Calu3 (cell line): ENCODE measurements around the gene PNPLA5. TPM values are rescaled to one million over a fixed set of nuclear protein-coding genes. Genes with fewer than 3 reads are reported as not detected.

Experiments used
- BruUV-seq: library from RNA; stranded (reverse); fragments of 400-500 nt; replicated peaks from 2 replicates; lab custom pipeline; 2021; lab: Mats Ljungman, UMichigan
- CTCF ChIA-PET: fragments of 300-600 bp; sonication (Branson Sonifier 250); formaldehyde crosslinking; loops from one replicate; lab custom pipeline; 2022; ENCODE audit warnings: antibody characterized with exemption; lab: Charles Lee
- DNase-seq: peaks from one replicate; pipeline ENCODE4 v3.0.0; 2022
- H3K27ac Mint-ChIP-seq: one replicate; pipeline ENCODE4 v1.8.0; 2022; ENCODE audit warnings: mixed read lengths; ENCODE audit not compliant: unreplicated experiment
- H3K27me3 Mint-ChIP-seq: one replicate; pipeline ENCODE4 v1.8.0; 2022; ENCODE audit warnings: mixed read lengths; ENCODE audit not compliant: unreplicated experiment
- H3K36me3 Mint-ChIP-seq: one replicate; pipeline ENCODE4 v1.8.0; 2022; ENCODE audit warnings: mild to moderate bottlenecking, moderate library complexity, mixed read lengths; ENCODE audit not compliant: insufficient read depth, unreplicated experiment
- H3K4me1 Mint-ChIP-seq: one replicate; pipeline ENCODE4 v1.8.0; 2022; ENCODE audit warnings: mild to moderate bottlenecking, low read depth, mixed read lengths; ENCODE audit not compliant: unreplicated experiment
- H3K4me3 Mint-ChIP-seq: one replicate; pipeline ENCODE4 v1.8.0; 2022; ENCODE audit warnings: mild to moderate bottlenecking, low read depth, moderate library complexity, mixed read lengths; ENCODE audit not compliant: unreplicated experiment
- H3K9me3 Mint-ChIP-seq: one replicate; pipeline ENCODE4 v1.8.0; 2022; ENCODE audit warnings: low read depth, mixed read lengths; ENCODE audit not compliant: unreplicated experiment
- intact Hi-C: fragments of 100-400 bp; cut with micrococcal nuclease; formaldehyde crosslinking; loops from one replicate; pipeline ENCODE4 v1.10.0; 2022; ENCODE audit not compliant: unreplicated experiment
- total RNA-seq: library from RNA; stranded (reverse); gene quantifications from 2 replicates; pipeline ENCODE4 v1.2.3, GENCODE V29; 2022
- TF ChIP-seq, protein P1 (sequence below): fragments of 200-600 bp; IDR thresholded peaks from one replicate; pipeline ENCODE4 v1.8.0; 2022; ENCODE audit warnings: antibody characterized with exemption; ENCODE audit not compliant: unreplicated experiment

PNPLA5 gene
- total RNA-seq, 1 experiment from 2014 or later = not detected

DNA sequence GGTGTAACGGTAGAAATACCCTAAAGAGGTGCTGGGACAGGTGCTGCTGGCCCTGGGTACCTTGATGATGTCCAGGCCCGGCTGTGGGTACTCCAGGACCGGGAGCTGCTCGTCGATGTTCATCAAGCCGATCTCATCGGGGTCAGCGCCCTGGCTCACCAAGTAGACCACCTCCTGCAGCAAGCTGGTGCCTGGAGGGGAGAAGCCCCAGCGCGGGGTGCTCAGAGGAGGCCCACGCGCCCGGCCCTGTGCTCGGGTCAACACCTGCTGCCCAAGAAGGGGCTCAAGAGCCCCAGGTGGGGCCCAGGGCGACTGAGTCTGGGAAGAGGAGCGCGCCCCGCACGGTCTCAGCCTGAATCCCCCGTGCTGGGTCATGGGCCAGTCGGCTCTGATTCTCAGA is 50.1 kb downstream of the PNPLA5 start:
- CTCF ChIA-PET = interaction anchor here (0.6 kb wide), 1 partner anchor 523 kb away, joined by 4 read pairs; no protein-coding TSS in a partner anchor
- Mint-ChIP-seq H3K27ac (no peak overlapping the region), H3K27me3 (no peaks in the 10 kb centered on the region), H3K36me3 (peaks cover 9% of the 10 kb centered on the region), H3K4me1 (no peaks in the 10 kb centered on the region), H3K9me3 (no peaks in the 10 kb centered on the region), H3K4me3 (no peak overlapping the region)
- no peak for DNase-seq
- TF ChIP-seq, protein P1, sequence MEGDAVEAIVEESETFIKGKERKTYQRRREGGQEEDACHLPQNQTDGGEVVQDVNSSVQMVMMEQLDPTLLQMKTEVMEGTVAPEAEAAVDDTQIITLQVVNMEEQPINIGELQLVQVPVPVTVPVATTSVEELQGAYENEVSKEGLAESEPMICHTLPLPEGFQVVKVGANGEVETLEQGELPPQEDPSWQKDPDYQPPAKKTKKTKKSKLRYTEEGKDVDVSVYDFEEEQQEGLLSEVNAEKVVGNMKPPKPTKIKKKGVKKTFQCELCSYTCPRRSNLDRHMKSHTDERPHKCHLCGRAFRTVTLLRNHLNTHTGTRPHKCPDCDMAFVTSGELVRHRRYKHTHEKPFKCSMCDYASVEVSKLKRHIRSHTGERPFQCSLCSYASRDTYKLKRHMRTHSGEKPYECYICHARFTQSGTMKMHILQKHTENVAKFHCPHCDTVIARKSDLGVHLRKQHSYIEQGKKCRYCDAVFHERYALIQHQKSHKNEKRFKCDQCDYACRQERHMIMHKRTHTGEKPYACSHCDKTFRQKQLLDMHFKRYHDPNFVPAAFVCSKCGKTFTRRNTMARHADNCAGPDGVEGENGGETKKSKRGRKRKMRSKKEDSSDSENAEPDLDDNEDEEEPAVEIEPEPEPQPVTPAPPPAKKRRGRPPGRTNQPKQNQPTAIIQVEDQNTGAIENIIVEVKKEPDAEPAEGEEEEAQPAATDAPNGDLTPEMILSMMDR = no peak
- intact Hi-C loops = no loop called here
- no TSS peak for BruUV-seq

DNA sequence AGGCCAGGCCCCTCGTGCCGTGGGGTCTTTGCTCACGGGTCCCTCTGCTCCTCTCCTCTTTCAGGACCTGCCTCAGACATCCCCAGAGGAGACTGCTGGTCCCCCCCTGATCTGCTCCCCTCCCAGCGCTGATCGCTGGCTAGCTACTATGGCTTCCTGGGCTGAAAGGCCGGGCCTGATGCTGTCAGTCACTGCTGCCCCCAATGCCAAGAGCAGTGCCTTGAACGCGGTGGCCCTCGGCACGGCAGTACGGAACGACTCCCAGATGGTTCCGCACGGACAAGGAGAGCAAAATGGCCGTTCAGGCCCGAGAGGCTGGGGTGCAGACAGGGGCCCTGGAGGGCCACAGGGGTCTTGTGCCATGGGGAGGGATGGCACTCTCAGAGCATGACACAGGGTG is 51.0 kb downstream of the PNPLA5 start:
- no TSS peak for BruUV-seq
- Mint-ChIP-seq H3K27me3 (no peaks in the 10 kb centered on the region), H3K4me3 (no peak overlapping the region), H3K27ac (no peak overlapping the region), H3K36me3 (peaks cover 5% of the 10 kb centered on the region), H3K4me1 (no peaks in the 10 kb centered on the region), H3K9me3 (no peaks in the 10 kb centered on the region)
- DNase-seq = no peak
- intact Hi-C loops = no loop called here
- CTCF ChIA-PET = no interaction called here
- TF ChIP-seq, protein P1 = no peak

DNA sequence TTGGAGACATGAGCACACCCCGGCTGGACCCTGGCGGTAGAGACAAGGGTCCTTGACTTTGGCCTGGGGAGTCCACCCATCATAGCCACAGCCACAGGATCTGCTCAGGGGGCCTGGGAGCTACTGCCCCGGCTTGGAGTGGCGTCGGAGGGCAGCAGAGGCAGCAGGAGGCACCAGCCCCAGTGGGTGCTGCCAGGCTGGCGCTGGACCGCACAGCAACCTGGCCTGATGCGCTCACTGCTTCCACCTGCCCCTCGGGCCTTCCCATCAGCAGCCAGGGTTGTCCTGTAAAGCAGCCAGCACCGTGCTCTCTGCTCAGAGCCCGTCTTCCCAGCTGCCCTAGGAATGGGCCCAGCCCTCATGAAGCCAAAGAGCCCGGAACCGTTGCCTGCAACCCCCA is 51.4 kb downstream of the PNPLA5 start:
- no peaks in the 10 kb centered on the region for H3K27me3 Mint-ChIP-seq
- H3K9me3 Mint-ChIP-seq = no peaks in the 10 kb centered on the region
- no peak overlapping the region for H3K4me3 Mint-ChIP-seq
- H3K36me3 Mint-ChIP-seq = peaks cover 4% of the 10 kb centered on the region
- intact Hi-C loops = no loop called here
- H3K27ac Mint-ChIP-seq = no peak overlapping the region
- TF ChIP-seq, protein P1 = no peak
- DNase-seq = no peak
- H3K4me1 Mint-ChIP-seq = no peaks in the 10 kb centered on the region
- CTCF ChIA-PET = no interaction called here
- BruUV-seq = no TSS peak

DNA sequence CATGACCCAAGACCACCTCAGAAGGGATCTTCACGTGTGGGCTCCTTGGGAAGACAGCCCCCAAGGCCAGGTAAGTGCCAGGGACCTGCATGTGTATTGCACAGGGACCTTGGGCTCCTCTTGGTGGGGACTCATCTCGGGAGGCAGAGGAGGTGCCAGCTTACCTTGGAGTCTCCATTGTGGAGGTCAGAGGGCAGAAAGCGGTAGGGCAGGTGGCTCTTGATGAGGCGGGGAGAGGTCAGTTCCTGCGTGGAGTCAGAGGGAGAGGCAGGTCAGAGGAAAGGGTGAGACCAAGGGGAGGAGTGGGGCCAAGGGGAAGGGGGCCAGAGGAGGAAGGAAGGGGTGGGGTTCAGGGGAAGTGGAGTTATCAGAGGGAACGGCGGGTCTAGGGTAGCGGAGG is 52.0 kb downstream of the PNPLA5 start:
- no peak overlapping the region for H3K4me3 Mint-ChIP-seq
- no peaks in the 10 kb centered on the region for H3K36me3 Mint-ChIP-seq
- no peaks in the 10 kb centered on the region for H3K27me3 Mint-ChIP-seq
- TF ChIP-seq, protein P1 = no peak
- CTCF ChIA-PET = no interaction called here
- no peaks in the 10 kb centered on the region for H3K4me1 Mint-ChIP-seq
- intact Hi-C loops = no loop called here
- H3K27ac Mint-ChIP-seq = no peak overlapping the region
- no peaks in the 10 kb centered on the region for H3K9me3 Mint-ChIP-seq
- DNase-seq = no peak
- no TSS peak for BruUV-seq
